Embryonic facial prominence (tissue), 1 donor: ENCODE results near the gene CLEC2A.
"Not testable (repeated sequence)": the region's sequence is repeated elsewhere in the genome, so short reads cannot be mapped to it uniquely, and the experiment has no call there.

Experiments used
- DNase-seq: peaks from one replicate; pipeline ENCODE4 v3.0.0-alpha.2; 2016; ENCODE audit errors: extremely low spot score

The CLEC2A gene, protein sequence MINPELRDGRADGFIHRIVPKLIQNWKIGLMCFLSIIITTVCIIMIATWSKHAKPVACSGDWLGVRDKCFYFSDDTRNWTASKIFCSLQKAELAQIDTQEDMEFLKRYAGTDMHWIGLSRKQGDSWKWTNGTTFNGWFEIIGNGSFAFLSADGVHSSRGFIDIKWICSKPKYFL

DNA sequence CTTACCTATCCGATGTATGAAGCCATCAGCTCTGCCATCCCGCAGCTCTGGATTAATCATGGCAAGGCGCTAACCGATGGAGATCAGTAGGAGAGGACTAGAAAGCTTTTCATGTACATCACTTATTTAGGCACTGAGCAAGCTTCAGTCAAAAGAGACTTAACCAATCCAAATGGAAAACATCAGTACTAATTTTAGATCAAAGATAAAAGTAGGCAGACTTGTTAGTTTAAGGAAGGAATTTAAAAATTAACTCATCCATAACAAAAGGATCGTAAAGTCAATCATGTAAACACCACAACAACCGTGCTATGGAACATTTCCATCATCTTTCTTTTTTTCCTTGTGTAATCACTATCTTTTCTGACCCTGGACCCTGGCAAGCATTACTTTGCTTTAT lies at the start of gene CLEC2A:
TSS of gene CLEC2A (minus strand) at position 101 of the 400 bp plus-strand sequence. CDS start at position 60, 41 bp downstream.
- DNase-seq = no peak

DNA sequence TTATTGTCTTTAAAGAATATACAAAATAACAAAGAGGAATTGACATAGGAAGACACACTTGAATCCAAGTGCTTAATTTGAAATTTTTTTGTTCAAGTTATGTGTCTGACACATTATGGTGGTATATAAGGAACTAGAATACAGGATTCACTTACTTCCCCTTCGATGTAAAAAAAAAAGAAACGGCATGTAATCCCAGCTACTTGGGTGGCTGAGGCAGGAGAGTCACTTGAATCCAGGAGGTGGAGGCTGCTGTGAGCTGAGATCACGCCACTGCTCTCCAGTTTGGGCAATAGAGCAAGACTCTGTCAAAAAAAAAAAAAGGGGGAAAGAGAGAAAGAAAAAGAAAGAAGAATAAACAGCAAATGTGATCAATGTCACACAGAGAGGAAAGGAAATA lies 48.0 kb upstream of the CLEC2A start:
- DNase-seq = no peak

DNA sequence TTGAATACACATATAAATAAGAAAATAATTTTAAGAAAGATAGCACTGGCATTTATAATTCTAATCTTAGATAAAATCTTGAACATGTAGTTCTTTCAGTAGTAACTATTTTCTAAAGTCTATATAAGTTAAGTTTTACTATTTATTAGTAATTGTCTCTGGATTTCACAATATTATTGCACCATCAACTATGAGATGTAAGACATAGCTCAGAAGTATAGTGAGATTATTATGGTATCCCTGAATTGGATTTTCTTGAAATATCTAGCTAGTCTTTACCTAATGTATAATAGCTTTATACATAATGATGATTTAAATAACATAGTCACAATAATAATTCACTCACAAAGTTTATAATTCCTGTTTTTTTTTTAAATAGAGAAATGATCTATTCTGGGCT lies 45.7 kb upstream of the CLEC2A start:
- DNase-seq = no peak

DNA sequence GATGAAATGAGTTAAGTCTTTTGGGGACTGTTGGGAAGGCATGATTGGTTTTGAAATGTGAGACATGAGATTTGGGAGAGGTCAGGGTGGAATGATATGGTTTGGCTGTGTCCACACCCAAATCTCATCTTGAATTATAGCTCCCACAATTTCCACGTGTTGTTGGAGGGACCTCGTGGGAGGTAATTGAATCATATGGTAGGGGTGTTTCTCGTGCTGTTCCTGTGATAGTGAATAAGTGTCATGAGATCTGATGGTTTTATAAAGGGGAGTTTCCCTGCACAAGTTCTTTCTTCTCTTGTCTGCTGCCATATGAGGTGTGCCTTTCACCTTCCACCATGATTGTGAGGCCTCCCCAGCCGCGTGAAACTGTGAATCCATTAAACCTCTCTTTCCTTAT lies 44.5 kb upstream of the CLEC2A start:
- not testable (repeated sequence) for DNase-seq

DNA sequence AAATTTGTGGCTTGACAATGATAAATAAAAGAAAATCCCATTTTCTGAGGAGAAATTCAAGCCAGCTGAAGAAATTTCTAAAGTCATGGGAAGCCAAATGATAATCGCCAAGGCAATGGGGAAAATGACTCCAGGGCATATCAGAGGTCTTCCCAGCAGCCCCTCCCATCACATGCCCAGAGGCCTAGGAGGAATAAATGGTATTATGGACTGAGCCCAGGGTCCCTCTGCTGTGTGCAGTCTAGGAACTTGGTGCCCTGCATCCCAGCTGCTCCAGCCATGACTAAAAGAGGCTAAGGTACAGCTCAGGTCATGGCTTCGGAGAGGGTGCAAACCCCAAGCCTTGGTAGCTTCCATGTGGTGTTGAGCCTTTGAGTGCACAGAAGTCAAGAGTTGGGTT lies 43.4 kb upstream of the CLEC2A start:
- no peak for DNase-seq

DNA sequence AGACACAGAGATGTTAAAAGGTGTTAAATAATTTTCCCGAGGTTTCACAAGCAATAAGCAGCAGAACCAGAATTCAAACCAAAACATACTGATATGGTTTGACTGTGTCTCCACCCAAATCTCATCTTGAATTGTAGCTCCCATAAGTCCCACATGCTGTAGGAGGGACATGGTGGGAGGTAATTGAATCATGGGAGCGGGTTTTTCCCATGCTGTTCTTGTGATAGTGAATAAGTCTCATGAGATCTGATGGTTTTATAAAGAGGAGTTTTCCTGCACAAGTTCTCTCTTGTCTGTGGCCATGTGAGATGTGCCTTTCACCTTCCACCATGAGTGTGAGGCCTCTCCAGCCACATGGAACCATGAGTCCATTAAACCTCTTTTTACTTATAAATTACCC lies 42.6 kb upstream of the CLEC2A start:
- DNase-seq = not testable (repeated sequence)

DNA sequence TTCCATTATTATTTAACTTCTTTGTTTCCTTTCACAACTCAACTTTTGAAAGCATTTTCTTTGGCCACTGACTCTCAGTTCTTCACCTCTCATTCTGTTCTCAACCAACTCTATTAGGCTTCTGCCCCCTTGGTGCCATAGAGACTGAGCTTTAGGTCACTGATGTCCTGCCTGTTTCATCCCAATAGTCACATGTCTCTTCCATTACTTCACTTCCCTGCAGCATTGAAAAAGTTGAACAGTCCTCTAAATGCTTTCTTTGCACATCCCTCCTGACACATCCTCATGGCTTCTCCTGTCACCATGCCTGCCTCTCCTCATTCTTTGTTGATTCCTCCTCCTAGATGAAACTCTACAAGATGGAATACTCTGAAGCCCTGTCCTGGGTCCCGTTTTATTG lies 41.8 kb upstream of the CLEC2A start:
- DNase-seq = no peak

DNA sequence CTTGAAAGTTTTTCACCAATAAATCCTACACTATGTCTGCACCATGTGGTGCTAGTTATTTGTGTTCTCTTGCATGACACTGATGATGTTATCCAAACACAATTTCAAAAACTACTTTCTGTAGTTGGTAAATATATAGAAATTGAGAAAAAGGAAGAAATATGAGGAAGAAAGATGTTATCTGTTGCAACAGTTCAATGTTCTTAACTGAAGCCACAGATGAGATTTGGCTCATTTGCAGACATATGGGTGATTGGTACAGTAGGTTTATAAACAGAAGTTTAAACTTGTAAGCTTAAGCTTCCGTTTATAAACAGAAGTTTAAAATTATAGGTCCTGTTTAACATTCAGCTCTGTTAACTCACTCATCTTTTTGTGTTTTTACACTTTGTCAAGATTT lies 39.0 kb upstream of the CLEC2A start, which contains the start of gene CLEC12A:
TSS of gene CLEC12A (plus strand) at position 229 of the 400 bp plus-strand sequence. CDS start 188 bp downstream, outside the sequence.
- no peak for DNase-seq

DNA sequence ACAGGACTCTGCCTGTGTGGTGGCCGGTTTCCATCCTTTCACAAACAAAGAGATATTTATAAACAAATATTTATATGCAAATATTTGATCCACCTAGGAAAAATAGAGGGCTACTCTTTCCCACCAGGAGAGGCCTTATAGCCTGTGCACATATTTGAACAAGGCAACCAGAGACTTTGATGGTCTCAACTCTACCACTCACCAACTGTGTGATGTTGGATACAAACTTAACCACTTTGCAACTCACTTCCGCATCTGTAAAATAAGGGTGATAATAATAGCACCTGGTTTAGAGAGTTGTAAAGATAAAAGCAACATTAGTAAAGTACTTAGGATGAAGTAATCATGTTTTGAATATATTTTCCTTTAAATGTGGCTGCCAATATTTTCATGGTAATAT lies 37.5 kb upstream of the CLEC2A start:
- no peak for DNase-seq

DNA sequence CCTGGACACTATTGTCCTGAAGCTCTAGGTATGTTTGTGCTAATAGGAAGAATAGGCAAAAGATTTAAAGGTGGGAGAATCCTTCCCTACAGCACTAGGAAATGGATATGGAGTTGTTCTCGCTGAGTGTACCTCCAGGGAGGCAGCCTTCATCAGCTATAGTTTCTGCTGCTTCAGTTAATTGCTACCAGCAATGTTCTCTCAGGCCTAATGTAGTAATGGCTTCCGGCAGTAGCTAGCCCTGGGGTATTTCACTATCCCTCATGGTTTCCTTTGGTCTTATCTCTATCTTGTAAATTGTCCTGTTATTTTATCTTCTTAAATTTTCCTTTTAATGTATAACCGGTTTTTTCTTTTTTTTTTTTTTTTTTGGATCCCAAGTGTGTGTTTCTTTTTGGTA lies 29.7 kb upstream of the CLEC2A start:
- DNase-seq = no peak

DNA sequence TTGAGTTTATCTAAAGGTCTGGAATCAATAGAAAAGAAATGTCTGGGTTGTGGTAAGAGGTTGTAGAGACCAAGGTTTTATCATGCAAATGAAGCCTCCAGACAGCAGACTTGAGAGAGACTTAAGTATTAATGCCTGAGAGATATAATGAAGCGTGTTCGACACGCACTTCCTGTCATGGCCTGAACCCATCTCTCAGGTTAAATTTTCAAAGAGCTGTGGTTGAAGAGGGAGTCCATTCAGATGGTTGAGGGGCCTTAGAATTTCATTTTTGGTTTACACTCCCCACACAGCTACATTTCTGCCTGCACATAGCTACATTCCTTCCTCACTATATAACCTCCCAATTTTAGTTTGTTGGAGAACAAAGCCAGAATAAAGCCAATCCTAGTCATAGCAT lies 28.9 kb upstream of the CLEC2A start:
- no peak for DNase-seq

DNA sequence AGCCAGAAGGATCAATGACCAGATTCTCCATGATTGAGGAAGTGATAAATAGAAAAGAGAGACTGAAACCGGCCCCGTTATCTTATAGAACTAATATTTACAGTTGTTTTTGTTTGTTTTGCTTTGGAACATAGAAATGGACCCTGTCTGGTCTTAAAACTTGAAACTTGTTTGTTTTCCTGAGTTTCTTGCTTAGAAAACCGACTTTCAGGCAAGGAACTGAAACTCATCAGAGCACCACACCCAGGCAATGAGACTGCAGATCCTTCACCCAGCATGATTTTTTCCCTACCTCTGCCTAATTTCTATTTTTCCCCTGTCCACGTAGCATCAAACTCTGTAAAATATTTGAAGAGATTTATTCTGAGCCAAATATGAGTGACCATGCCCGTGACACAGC lies 28.4 kb upstream of the CLEC2A start:
- DNase-seq = no peak

DNA sequence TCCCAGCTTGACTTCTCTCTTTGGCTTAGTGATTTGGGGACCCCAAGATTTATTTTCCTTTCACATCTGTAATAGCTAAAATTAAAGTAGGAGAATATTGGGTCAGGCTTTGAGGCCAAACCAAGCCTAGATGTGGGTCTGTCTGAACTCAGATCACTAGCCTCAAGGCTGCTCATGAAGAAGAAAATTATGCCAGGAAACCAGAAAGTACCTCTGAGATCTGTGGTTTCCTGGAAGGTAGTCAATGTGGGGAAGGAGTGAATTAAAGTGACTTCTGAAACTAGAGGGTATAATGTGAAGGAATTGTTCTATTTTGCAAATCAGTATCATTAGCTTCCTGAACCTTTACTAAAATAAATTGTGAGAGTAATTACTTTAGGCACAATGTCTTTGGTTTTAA lies 25.7 kb upstream of the CLEC2A start:
- DNase-seq = no peak

DNA sequence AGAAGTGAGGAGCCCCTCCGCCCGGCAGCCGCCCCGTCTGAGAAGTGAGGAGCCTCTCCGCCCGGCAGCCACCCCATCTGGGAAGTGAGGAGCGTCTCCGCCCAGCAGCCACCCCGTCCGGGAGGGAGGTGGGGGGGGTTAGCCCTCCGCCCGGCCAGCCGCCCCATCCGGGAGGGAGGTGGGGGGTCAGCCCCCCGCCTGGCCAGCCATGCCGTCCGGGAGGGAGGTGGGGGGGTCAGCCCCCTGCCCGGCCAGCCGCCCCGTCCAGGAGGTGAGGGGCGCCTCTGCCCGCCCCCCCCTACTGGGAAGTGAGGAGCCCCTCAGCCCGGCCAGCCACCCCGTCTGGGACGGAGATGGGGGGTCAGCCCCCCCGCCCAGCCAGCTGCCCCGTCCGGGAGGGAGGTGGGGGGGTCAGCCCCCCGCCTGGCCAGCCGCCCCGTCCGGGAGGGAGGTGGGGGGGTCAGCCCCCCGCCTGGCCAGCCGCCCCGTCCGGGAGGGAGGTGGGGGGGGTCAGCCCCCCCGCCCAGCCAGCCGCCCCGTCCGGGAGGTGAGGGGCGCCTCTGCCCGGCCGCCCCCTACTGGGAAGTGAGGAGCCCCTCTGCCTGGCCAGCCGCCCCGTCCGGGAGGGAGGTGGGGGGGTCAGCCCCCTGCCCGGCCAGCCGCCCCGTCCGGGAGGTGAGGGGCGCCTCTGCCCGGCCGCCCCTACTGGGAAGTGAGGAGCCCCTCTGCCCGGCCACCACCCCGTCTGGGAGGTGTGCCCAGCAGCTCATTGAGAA lies 21.0 kb upstream of the CLEC2A start:
- DNase-seq = not testable (repeated sequence)

DNA sequence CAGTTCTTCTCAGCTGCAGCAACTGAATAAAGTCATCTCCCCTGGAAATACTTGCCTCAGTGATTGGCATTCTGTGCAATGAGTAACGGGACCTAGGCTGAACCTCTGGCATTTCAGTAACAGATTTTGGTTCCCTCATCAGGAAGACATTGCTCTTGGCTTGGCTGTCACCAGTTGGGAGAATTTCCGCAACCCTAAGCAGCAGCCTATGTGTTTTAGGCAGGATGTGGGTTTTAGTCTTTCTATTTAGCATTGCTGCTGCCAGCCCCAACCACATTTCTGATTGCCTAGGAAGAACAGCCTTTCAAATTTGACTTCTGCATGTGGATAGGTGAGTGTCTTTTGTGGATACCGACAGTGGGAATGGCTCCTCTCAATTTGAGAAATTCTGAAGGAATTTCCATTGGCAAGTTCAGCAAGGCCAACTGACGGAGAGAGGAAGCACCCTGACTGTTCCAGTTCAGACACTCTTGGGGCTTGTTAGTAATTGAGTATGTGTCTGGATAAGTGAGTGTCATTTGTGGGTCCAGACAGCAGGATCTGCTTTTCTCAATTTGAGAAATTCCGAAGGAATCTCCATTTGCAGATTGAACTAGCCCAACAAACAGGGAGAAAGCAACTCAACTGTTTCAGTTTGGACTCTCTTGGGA lies 19.0 kb upstream of the CLEC2A start:
- no peak for DNase-seq

DNA sequence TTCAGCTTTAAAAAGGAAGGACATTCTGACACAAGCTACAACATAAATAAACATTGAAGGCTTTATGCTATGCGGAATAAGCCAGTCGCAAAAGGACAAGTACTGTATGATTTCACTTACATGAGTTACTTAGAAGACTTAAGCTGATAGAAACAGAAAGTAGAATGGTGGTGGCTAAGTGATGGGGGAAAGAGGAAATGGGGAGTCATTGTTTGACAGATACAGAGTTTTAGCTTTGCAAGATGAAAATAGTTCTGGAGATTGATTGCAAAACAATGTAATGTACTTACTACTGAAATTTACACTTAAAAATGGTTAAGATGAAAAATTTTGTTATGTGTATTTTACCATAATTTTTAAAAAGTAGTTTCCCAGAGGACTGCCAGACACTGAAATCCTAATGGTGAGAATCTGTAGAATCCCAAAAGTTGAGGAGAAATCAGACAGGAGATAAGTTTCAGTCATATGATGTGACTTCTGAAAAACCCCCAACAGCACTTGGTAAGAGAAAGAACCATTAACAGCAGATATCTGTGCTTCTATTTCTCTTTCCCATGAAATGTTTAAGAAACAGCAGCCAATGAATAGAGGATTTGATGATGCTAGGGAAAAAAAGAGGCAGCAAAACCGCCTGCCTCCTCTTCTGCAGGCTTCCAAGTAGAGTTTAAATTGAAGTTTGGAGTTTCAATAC lies 16.6 kb upstream of the CLEC2A start:
- DNase-seq = no peak

DNA sequence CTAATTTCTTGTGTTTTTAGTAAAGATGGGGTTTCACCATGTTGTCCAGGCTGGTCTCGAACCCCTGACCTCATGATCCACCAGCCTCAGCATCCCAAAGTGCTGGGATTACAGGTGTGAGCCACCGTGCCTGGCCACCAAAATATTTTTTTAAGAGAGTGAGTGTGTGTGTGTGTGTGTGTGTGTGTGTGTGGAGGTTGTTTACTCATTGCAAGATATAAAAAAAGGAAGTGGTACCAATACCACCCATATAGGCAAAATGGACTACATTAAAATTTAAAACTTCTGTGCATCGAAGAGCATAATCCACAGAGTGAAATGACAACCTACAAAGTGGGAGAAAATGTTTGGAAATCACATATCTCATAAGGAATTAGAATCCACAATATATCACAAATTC lies 15.5 kb upstream of the CLEC2A start:
- DNase-seq = no peak

DNA sequence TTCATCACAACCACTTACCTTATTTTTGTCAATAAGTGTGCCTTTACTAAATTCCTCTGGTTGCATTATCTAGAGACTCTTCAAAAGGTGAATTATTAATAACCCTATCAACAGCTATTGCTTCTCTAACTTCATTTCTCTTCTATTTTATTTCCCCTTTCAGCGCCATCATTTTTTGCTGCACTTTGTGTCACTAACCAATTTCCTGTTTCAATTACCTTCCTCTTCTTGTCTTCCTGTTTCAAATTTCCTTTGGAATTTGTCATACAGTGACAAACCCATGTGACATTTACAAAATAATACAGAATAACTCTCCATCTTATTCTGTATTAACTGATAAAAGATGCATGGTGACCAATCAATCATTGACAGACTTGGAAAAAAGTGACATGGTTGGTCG lies 12.2 kb upstream of the CLEC2A start:
- DNase-seq = no peak

DNA sequence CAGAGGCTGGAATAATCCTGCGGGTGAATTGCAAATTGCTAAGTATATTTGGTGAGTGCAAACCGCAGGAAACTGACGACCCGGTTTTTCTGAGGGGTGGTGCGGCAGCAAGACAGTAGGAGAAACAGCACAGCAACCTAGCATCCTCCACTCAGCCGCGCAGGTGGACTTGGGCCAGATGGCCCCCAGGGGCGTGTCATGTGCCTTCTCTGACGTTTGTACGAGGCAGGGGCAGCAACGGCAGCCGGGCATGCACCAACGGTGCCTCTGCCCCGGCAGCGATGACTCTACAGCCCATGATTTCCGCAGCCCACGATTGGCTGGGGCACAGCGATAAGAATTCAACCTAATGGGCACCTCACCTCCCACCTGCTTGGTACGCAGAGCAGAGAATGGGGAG lies 11.1 kb upstream of the CLEC2A start:
- no peak for DNase-seq

DNA sequence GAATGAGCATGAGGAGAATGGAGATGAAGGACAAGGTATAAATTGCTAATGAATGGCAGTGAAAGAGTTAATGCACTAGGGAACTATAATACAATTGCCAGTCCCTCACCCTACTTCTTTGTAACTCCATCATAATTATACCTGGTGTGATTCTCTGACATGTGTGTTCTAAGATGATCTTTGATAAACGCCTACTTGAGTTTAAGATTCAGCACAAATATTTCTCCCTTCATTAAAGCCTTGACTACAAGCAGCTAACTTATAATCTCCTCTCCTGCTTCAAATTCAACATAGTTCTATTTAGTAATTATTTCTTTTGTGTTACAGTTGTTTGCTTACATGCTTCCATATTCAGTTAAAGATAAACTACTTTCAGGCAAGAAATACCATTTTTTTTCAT lies 9.7 kb upstream of the CLEC2A start:
- no peak for DNase-seq

DNA sequence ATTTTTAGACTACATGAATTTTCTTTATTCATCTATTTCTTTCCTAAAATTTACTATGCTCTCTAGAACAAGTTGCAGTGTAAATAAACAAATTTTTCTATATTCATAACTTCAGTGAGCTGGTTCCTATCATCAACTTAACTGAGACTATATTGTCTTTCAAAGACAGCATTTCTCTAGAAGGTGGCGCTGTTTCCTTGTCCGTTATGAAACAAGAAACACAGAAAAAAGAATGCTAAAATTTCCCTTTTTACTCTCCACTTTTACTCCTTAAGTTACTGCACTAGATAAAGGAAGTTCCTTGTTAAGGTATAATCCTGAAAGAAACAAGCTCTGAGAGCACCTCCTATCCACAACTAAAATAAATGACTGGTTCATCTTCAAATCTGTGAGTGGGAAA lies 8.2 kb upstream of the CLEC2A start:
- no peak for DNase-seq

DNA sequence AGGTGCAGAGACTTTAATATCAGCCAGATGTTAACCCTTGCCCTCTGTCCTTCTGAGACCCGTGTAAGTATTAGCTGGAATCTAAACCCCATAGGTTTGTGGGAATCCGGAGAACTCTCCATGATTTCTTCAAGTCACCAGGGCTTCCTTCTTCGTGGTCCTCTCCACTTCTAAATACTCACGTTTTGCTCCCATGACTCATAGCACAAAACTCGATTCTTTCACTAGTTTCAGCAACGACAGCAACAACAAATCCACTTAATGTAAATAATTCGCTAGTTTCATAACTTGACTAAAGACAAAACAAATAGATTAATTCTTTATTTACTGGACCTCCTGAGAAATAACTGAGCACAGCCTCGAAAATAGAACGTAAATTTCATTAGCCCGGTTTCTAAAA lies 4.4 kb upstream of the CLEC2A start:
- no peak for DNase-seq
